Mucosa of descending colon (tissue), 3 donors: ENCODE data around the gene XKR8. TPM values are rescaled to one million over a fixed set of nuclear protein-coding genes. Genes with fewer than 3 reads are reported as not detected.

Experiments
- ATAC-seq: fragments of 200-7000 bp; cut with Tn5 transposase; one replicate; pipeline ENCODE4 v1.9.1; 2020; ENCODE audit warnings: mild to moderate bottlenecking, moderate library complexity
- DNase-seq, 3 donors: peaks; one replicate each; pipeline ENCODE4 v3.0.0-alpha.2; 2020
- H3K36me3 ChIP-seq: fragments of 200-600 bp; one replicate; pipeline ENCODE4 v1.8.0; 2021; ENCODE audit warnings: low read depth, mild to moderate bottlenecking
- H3K4me1 ChIP-seq: fragments of 200-600 bp; one replicate; pipeline ENCODE4 v1.8.0; 2021; ENCODE audit warnings: low read depth, mild to moderate bottlenecking
- H3K4me3 ChIP-seq: fragments of 200-600 bp; one replicate; pipeline ENCODE4 v1.8.0; 2021; ENCODE audit warnings: mild to moderate bottlenecking
- H3K9me3 ChIP-seq: fragments of 200-600 bp; one replicate; pipeline ENCODE4 v1.8.0; 2021; ENCODE audit warnings: mild to moderate bottlenecking
- intact Hi-C, 2 donors: fragments of 100-400 bp; cut with DNase I in 1 of 2; cut with micrococcal nuclease in 1 of 2; formaldehyde crosslinking; loops; one replicate each; pipeline versions ENCODE4 v1.11.0 to v1.11.1; 2022; cut with DNase I, micrococcal nuclease
- long read RNA-seq, 2 donors: library from polyadenylated mRNA; unstranded; transcript quantifications; one replicate each; pipeline ENCODE4 v2.0.0, GENCODE V29; 2019 to 2021
- total RNA-seq, 3 donors: library from RNA; stranded (reverse); fragmentation: NEBNext Ultra II Directional in 2 of 3; extraction: Animal tissue kit (Norgen Biotek cat#: 25700) in 2 of 3; gene quantifications; one replicate each; pipeline versions ENCODE4 v1.2.1 to v1.2.4, GENCODE V29; 2021 to 2023
- TF ChIP-seq, protein P1 (sequence below): fragments of 200-600 bp; IDR thresholded peaks from one replicate; pipeline ENCODE4 v1.8.0; 2022; ENCODE audit warnings: antibody characterized with exemption, mild to moderate bottlenecking
- donor health status: DM: no; HTN: no; CAD: no; lungs with moderate emphysema.
- donor health status: DM: no; HTN: no; CAD: no.
- donor health status: DM: no; HTN: yes; CAD: no.

XKR8 gene, protein sequence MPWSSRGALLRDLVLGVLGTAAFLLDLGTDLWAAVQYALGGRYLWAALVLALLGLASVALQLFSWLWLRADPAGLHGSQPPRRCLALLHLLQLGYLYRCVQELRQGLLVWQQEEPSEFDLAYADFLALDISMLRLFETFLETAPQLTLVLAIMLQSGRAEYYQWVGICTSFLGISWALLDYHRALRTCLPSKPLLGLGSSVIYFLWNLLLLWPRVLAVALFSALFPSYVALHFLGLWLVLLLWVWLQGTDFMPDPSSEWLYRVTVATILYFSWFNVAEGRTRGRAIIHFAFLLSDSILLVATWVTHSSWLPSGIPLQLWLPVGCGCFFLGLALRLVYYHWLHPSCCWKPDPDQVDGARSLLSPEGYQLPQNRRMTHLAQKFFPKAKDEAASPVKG
- 1 to 10 TPM; 8.2 to 9.8 (median 9.1) TPM for total RNA-seq
- long read RNA-seq, donor 1, transcript XKR8-201 (3 exons, 2,692 nt): major isoform, 18 of 26 reads
- long read RNA-seq, donor 1, partial matches to known transcripts: 1 of 26 reads
- long read RNA-seq, donor 1, other reads (novel, unspliced or antisense): 7 of 26 reads
- long read RNA-seq, donor 2, partial matches to known transcripts: 0 of 5 reads
- long read RNA-seq, donor 2, other reads (novel, unspliced or antisense): 1 of 5 reads

DNA sequence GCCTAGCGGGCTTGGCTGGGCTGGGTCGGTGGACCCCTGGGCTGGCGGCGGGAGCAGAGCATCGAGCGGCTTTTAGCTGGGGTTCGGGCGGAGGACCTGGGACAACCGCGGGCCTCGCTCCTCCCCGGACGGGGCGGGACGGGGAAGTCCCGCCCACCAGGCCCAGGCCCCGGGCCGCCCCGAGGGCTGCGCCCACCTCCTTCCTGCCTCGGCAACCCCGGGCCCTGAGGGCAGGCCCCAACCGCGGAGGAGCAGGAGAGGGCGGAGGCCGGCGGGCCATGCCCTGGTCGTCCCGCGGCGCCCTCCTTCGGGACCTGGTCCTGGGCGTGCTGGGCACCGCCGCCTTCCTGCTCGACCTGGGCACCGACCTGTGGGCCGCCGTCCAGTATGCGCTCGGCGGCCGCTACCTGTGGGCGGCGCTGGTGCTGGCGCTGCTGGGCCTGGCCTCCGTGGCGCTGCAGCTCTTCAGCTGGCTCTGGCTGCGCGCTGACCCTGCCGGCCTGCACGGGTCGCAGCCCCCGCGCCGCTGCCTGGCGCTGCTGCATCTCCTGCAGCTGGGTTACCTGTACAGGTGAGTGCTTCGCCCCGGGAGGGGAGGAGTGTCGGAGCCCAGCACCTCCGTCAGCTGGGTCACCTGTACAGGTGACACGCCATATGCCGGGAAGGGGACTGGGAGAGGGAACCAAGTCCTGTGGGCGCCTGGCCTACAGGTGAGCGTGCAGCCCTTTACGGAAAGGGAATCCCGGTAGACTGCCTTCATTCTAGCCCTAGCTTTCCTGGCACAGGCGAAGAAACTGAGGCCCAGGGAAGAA lies at the start of gene XKR8:
XKR8 (plus strand) TSS at position 182 of the 812 bp plus-strand sequence; CDS start at position 279, 97 bp downstream.
- Histone ChIP-seq H3K36me3 (no peaks in the 10 kb centered on the region), H3K4me1 (peaks cover 9% of the 10 kb centered on the region), H3K9me3 (no peaks in the 10 kb centered on the region), H3K4me3 (peak within 1 kb of the TSS; percentile 61)
- intact Hi-C loops: no loop called here
- TF ChIP-seq, protein P1, sequence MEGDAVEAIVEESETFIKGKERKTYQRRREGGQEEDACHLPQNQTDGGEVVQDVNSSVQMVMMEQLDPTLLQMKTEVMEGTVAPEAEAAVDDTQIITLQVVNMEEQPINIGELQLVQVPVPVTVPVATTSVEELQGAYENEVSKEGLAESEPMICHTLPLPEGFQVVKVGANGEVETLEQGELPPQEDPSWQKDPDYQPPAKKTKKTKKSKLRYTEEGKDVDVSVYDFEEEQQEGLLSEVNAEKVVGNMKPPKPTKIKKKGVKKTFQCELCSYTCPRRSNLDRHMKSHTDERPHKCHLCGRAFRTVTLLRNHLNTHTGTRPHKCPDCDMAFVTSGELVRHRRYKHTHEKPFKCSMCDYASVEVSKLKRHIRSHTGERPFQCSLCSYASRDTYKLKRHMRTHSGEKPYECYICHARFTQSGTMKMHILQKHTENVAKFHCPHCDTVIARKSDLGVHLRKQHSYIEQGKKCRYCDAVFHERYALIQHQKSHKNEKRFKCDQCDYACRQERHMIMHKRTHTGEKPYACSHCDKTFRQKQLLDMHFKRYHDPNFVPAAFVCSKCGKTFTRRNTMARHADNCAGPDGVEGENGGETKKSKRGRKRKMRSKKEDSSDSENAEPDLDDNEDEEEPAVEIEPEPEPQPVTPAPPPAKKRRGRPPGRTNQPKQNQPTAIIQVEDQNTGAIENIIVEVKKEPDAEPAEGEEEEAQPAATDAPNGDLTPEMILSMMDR: peak; percentile 51
- ATAC-seq (peak; percentile 95), DNase-seq (peak; percentile 86 to 93 (median 93))

DNA sequence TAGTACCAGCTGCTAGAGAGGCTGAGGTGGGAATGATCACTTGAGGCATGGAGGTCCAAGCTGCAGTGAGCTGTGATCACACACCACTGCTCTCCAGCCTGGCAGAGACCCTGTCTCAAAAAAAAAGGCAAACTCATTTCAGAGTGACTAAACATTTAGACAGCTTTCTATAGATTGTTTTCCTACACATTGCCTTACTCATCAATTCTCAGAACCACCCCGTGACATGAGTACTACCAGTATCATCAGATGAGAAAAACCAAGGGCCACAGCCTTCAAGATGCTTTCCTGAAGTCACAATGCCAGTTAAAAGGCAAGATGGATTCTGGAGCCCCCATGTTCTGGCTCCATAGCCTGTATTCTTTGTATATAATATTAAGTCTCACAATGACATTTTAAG lies 47.3 kb upstream of the XKR8 start:
- no peak for ATAC-seq
- intact Hi-C loops: no loop called here
- Histone ChIP-seq H3K4me3 (no peak overlapping the region), H3K4me1 (peaks cover 6% of the 10 kb centered on the region), H3K36me3 (peaks cover 5% of the 10 kb centered on the region), H3K9me3 (peaks cover 7% of the 10 kb centered on the region)
- TF ChIP-seq, protein P1: no peak
- no peak for DNase-seq

DNA sequence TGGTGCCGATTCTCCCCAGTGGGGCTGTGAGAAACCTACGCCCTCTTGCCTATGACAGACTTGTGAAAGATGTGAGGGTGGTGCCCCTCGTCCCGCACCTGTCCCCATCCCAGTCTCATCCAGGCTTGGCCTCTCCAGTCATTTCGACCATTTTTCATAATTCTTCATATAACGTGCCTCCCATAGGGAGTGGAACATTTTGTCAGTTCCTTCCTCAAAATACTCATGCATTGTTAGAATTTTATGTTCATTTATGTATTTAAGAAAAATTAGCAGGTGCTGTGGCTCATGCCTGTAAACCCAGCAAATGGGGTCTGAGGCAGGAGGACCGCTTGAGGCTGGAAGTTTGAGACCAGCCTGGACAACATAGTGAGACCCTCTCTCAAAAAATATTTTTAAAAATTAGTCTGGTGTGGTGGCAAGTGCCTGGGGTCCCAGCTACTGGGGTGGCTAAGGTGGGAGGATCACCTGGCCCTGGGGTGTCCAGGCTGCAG lies 44.6 kb upstream of the XKR8 start:
- Histone ChIP-seq H3K36me3 (peaks cover 5% of the 10 kb centered on the region), H3K9me3 (peaks cover 7% of the 10 kb centered on the region), H3K4me1 (peaks cover 6% of the 10 kb centered on the region), H3K4me3 (peak overlapping the region; percentile 42)
- TF ChIP-seq, protein P1: no peak
- DNase-seq (no peak), ATAC-seq (no peak)
- intact Hi-C loops: no loop called here

DNA sequence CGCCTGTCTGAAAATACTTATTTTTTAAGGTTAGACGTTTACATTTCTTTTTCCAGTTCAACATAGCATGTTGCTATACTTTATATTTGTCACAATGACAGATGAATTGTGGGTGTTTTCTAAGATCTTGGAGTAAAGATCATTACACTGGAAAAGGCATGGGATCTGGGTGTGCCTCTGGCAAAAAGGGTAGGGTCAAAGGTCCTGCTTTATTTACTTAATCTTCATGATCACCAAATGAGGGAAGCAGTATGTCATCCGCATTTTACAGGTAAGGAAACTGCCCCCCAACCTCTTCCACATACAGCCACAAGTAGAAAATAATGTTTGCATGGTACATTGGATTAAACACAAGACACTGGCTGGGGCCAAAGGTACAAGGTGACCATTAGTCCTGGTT lies 37.5 kb upstream of the XKR8 start:
- TF ChIP-seq, protein P1: no peak
- ATAC-seq (peak; percentile 92), DNase-seq (peak in 1 of 3 donors; percentile 45)
- intact Hi-C loops: no loop called here
- no peak overlapping the region for H3K4me3 ChIP-seq
- H3K4me1 ChIP-seq: no peaks in the 10 kb centered on the region
- no peaks in the 10 kb centered on the region for H3K36me3 ChIP-seq
- H3K9me3 ChIP-seq: no peaks in the 10 kb centered on the region

DNA sequence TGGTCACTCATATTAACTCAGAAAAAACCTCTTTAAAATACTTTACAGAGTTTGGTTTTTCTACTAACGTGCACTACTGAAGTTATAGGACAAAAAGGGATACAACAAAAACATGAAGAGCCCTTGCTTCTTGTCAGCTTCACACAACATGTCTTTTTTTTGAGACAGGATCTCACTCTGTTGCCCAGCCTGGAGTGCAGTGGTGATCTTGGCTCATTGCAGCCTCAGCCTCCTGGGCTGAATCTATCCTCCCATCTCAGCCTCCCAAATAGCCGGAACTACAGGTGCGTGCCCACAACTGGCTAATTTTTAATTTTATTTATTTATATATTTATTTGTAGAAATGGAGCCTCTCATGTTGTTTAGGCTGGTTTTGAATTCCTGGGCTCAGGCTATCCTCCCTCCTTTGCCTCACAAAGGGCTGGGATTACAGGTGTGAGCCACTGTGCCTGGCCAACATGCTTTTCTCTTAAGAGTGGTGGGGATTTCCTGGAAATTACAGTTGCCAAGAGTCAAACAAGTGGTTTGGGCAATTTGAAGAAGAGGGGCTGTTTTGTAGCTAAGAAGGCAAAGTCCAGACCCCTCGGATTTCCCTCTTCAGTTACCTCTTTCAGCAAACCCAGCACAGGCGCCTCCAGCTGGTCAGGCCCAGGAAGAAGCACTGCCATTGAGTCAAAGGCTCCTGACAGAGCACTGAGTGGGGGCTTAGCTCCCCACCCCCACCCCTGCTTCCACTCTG lies 31.4 kb upstream of the XKR8 start:
- Histone ChIP-seq H3K36me3 (no peaks in the 10 kb centered on the region), H3K4me1 (no peaks in the 10 kb centered on the region), H3K4me3 (no peak overlapping the region), H3K9me3 (no peaks in the 10 kb centered on the region)
- TF ChIP-seq, protein P1: no peak
- intact Hi-C loops: no loop called here
- ATAC-seq: peak; percentile 37
- DNase-seq: no peak
